PFSK-1 (cell line): ENCODE measurements around the gene ING4.

ENCODE experiments used
- FOXP2 ChIP-seq: optimal IDR thresholded peaks from 2 replicates; pipeline ENCODE3; 2011; ENCODE audit warnings: borderline replicate concordance, control low read depth, inconsistent platforms; ENCODE audit not compliant: insufficient read depth; ENCODE audit errors: extremely low read length, extremely low read depth
- POLR2AphosphoS5 ChIP-seq: IDR thresholded peaks from 2 replicates; pipeline ENCODE4 v1.6.1; 2012; ENCODE audit warnings: low read depth, mild to moderate bottlenecking, control low read depth, low read length, moderate library complexity
- REST ChIP-seq, 2 experiments: IDR thresholded peaks; 2 replicates each; pipeline versions ENCODE4 v1.6.1 to v1.8.0; 2011 to 2012; ENCODE audit warnings: low read depth in 2 of 2, low read length in 2 of 2, control low read depth in 1 of 2, inconsistent platforms in 1 of 2, mild to moderate bottlenecking in 1 of 2, moderate library complexity in 1 of 2; ENCODE audit not compliant: insufficient read depth in 1 of 2
- SIN3A ChIP-seq: IDR thresholded peaks from 2 replicates; pipeline ENCODE4 v1.6.1; 2012; ENCODE audit warnings: mild to moderate bottlenecking, low read length, moderate library complexity, borderline replicate concordance; ENCODE audit not compliant: insufficient read depth
- TAF1 ChIP-seq: IDR thresholded peaks from 2 replicates; pipeline ENCODE4 v1.6.1; 2012; ENCODE audit warnings: low read length, control low read depth, borderline replicate concordance; ENCODE audit not compliant: insufficient read depth

ING4 gene

GRCh38 chr12:6696690-6697583 lies 34.0 kb upstream of the ING4 start:
- TF ChIP-seq REST (IDR thresholded peaks at IDR 0.05; ENCODE audit: insufficient read depth in 1 of 2, low read depth in 2 of 2, low read length in 2 of 2), result no peak
- TF ChIP-seq SIN3A, result no peak
- TF ChIP-seq TAF1, result no peak
- no peak for TF ChIP-seq FOXP2
- TF ChIP-seq POLR2AphosphoS5, result no peak

GRCh38 chr12:6695313-6696045 lies 32.6 kb upstream of the ING4 start:
- no peak for TF ChIP-seq TAF1
- no peak for TF ChIP-seq REST (IDR thresholded peaks at IDR 0.05; ENCODE audit: insufficient read depth in 1 of 2, low read depth in 2 of 2, low read length in 2 of 2)
- no peak for TF ChIP-seq SIN3A
- no peak for TF ChIP-seq POLR2AphosphoS5
- no peak for TF ChIP-seq FOXP2

DNA sequence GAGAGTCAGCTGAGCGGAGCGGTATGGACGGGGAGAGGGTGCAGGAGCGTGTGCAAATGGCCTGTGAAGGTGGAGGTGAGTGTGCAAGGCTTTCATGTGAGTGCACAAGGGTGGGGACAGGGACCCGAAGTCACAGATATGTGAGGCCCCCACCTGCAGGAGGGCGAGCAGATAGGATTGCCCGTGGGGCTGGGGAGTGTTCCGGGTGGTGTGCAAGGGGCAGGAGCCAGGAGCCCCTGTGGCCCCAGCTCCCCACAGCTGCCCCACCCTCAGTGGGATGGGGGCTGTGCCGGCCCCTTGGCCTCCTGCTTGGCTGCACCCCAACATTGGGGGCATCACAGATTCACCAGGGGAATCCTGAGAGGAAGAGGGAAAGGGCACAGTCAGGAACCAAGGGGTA lies 31.8 kb upstream of the ING4 start:
- TF ChIP-seq TAF1 (no peak), REST (IDR thresholded peaks at IDR 0.05; ENCODE audit: insufficient read depth in 1 of 2, low read depth in 2 of 2, low read length in 2 of 2) (no peak), SIN3A (no peak), FOXP2 (no peak), POLR2AphosphoS5 (no peak)

- TF ChIP-seq REST (IDR thresholded peaks at IDR 0.05; ENCODE audit: insufficient read depth in 1 of 2, low read depth in 2 of 2, low read length in 2 of 2) (no peak), POLR2AphosphoS5 (no peak), SIN3A (no peak), FOXP2 (no peak), TAF1 (no peak)
These were observed 31.0 kb upstream of the ING4 start for GRCh38 chr12:6693832-6694355.
